ENCODE data around the gene TXNDC16.
A peak's percentile ranks its signal among the peaks of the same experiment; 100 is the strongest.

TXNDC16 gene

GRCh38 chr14:52553671-52554575 is 1.6 kb upstream of the TXNDC16 start:
- no peaks in the 10 kb centered on the region for H3K27me3 ChIP-seq
- peak; percentile 95 for DNase-seq
- H3K4me1 ChIP-seq: peaks cover 11% of the 10 kb centered on the region
- peak overlapping the region; percentile 74 for H3K4me3 ChIP-seq (ENCODE audit: low read depth, low read length)
- no peaks in the 10 kb centered on the region for H3K36me3 ChIP-seq
- TF ChIP-seq CTCF (IDR thresholded peaks at IDR 0.05; ENCODE audit: low read depth, low read length): no peak
- H3K9me3 ChIP-seq: no peaks in the 10 kb centered on the region

GRCh38 chr14:52553002-52553670 is 831 bp upstream of the TXNDC16 start:
- peaks cover 11% of the 10 kb centered on the region for H3K4me1 ChIP-seq
- peak; percentile 68 for DNase-seq
- no peak for TF ChIP-seq CTCF (IDR thresholded peaks at IDR 0.05; ENCODE audit: low read depth, low read length)

GRCh38 chr14:52551696-52552062 is 626 bp downstream of the TXNDC16 start:
- Histone ChIP-seq H3K9me3 (no peaks in the 10 kb centered on the region), H3K4me1 (peaks cover 18% of the 10 kb centered on the region), H3K27me3 (no peaks in the 10 kb centered on the region), H3K4me3 (ENCODE audit: low read depth, low read length) (peak overlapping the region; percentile 80), H3K36me3 (no peaks in the 10 kb centered on the region)
- DNase-seq: peak; percentile 25
- peak; percentile 60 for TF ChIP-seq CTCF (IDR thresholded peaks at IDR 0.05; ENCODE audit: low read depth, low read length)

More at GRCh38 chr14:52553002-52553670, 831 bp upstream of the TXNDC16 start:
- no peaks in the 10 kb centered on the region for H3K27me3 ChIP-seq
- H3K4me3 ChIP-seq (ENCODE audit: low read depth, low read length): peak overlapping the region; percentile 74
- H3K36me3 ChIP-seq: no peaks in the 10 kb centered on the region
- H3K9me3 ChIP-seq: no peaks in the 10 kb centered on the region

- no peak for DNase-seq
- Histone ChIP-seq H3K4me1 (peaks cover 18% of the 10 kb centered on the region), H3K27me3 (no peaks in the 10 kb centered on the region), H3K36me3 (peaks cover 2% of the 10 kb centered on the region; the same call in 1 of the 2 replicates), H3K9me3 (no peaks in the 10 kb centered on the region), H3K4me3 (ENCODE audit: low read depth, low read length) (peak overlapping the region; percentile 80)
- TF ChIP-seq CTCF (IDR thresholded peaks at IDR 0.05; ENCODE audit: low read depth, low read length): no peak
Measured at GRCh38 chr14:52551205-52551604, 1.1 kb downstream of the TXNDC16 start.

GRCh38 chr14:52550661-52551060 is 1.6 kb downstream of the TXNDC16 start:
- Histone ChIP-seq H3K4me1 (peaks cover 18% of the 10 kb centered on the region), H3K27me3 (no peaks in the 10 kb centered on the region), H3K9me3 (no peaks in the 10 kb centered on the region), H3K4me3 (ENCODE audit: low read depth, low read length) (peak overlapping the region; percentile 80), H3K36me3 (peaks cover 2% of the 10 kb centered on the region; the same call in 1 of the 2 replicates)
- TF ChIP-seq CTCF (IDR thresholded peaks at IDR 0.05; ENCODE audit: low read depth, low read length): no peak
- no peak for DNase-seq
